PFSK-1 (cell line): ENCODE results near the gene DGKI.

ENCODE experiments used
- FOXP2 ChIP-seq: optimal IDR thresholded peaks from 2 replicates; pipeline ENCODE3; 2011; ENCODE audit warnings: borderline replicate concordance, control low read depth, inconsistent platforms; ENCODE audit not compliant: insufficient read depth; ENCODE audit errors: extremely low read length, extremely low read depth
- POLR2AphosphoS5 ChIP-seq: IDR thresholded peaks from 2 replicates; pipeline ENCODE4 v1.6.1; 2012; ENCODE audit warnings: low read depth, mild to moderate bottlenecking, control low read depth, low read length, moderate library complexity
- SIN3A ChIP-seq: IDR thresholded peaks from 2 replicates; pipeline ENCODE4 v1.6.1; 2012; ENCODE audit warnings: mild to moderate bottlenecking, low read length, moderate library complexity, borderline replicate concordance; ENCODE audit not compliant: insufficient read depth
- TAF1 ChIP-seq: IDR thresholded peaks from 2 replicates; pipeline ENCODE4 v1.6.1; 2012; ENCODE audit warnings: low read length, control low read depth, borderline replicate concordance; ENCODE audit not compliant: insufficient read depth
- TF ChIP-seq, protein P1 (sequence below), 2 experiments: IDR thresholded peaks; 2 replicates each; pipeline versions ENCODE4 v1.6.1 to v1.8.0; 2011 to 2012; ENCODE audit warnings: low read depth in 2 of 2, low read length in 2 of 2, control low read depth in 1 of 2, inconsistent platforms in 1 of 2, mild to moderate bottlenecking in 1 of 2, moderate library complexity in 1 of 2; ENCODE audit not compliant: insufficient read depth in 1 of 2

The DGKI gene

GRCh38 chr7:137656227-137656849, 190.4 kb downstream of the DGKI start:
- TF ChIP-seq, protein P1, sequence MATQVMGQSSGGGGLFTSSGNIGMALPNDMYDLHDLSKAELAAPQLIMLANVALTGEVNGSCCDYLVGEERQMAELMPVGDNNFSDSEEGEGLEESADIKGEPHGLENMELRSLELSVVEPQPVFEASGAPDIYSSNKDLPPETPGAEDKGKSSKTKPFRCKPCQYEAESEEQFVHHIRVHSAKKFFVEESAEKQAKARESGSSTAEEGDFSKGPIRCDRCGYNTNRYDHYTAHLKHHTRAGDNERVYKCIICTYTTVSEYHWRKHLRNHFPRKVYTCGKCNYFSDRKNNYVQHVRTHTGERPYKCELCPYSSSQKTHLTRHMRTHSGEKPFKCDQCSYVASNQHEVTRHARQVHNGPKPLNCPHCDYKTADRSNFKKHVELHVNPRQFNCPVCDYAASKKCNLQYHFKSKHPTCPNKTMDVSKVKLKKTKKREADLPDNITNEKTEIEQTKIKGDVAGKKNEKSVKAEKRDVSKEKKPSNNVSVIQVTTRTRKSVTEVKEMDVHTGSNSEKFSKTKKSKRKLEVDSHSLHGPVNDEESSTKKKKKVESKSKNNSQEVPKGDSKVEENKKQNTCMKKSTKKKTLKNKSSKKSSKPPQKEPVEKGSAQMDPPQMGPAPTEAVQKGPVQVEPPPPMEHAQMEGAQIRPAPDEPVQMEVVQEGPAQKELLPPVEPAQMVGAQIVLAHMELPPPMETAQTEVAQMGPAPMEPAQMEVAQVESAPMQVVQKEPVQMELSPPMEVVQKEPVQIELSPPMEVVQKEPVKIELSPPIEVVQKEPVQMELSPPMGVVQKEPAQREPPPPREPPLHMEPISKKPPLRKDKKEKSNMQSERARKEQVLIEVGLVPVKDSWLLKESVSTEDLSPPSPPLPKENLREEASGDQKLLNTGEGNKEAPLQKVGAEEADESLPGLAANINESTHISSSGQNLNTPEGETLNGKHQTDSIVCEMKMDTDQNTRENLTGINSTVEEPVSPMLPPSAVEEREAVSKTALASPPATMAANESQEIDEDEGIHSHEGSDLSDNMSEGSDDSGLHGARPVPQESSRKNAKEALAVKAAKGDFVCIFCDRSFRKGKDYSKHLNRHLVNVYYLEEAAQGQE (IDR thresholded peaks at IDR 0.05; ENCODE audit: insufficient read depth in 1 of 2, low read depth in 2 of 2, low read length in 2 of 2), result no peak
- TF ChIP-seq SIN3A (no peak), POLR2AphosphoS5 (no peak), FOXP2 (no peak), TAF1 (no peak)

GRCh38 chr7:137655804-137656203, 191.0 kb downstream of the DGKI start:
- TF ChIP-seq FOXP2, result no peak
- TF ChIP-seq SIN3A, result no peak
- TF ChIP-seq, protein P1 (IDR thresholded peaks at IDR 0.05; ENCODE audit: insufficient read depth in 1 of 2, low read depth in 2 of 2, low read length in 2 of 2), result no peak
- TF ChIP-seq TAF1, result no peak
- TF ChIP-seq POLR2AphosphoS5, result no peak

- TF ChIP-seq POLR2AphosphoS5 (no peak), SIN3A (no peak)
These were observed 194.1 kb downstream of the DGKI start for GRCh38 chr7:137652721-137653120.

DNA sequence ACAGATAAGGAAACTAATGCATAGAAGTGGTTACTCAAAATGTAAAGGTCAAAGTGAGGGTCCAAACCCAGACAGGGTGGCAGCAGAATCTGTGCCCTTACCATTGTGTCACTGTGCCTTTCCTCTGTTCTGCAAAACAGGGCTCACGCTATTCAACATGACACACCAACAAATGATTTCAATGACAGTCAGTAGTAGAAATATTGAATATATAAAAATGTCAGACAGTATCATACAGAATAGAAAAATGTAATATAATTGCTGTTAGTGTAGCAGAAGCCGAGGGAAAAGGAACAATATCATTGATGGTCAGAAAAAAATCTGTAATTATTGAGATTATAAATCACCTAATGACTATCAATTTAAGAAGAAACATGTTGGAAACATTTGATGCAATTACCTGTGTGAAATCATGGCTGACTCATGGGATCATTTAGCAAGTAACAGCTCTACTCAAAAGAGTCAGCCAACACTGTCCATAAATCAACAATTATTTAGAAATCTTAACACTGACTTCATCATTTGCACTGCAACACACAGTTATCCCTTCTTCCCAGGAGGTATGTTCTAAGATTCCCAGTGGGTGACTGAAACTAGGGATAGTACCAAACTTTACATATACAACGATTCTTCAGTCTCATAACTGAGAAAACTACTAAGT, 198.7 kb downstream of the DGKI start:
- TF ChIP-seq POLR2AphosphoS5 (no peak), FOXP2 (no peak), SIN3A (no peak), TAF1 (no peak)
- TF ChIP-seq, protein P1 (IDR thresholded peaks at IDR 0.05; ENCODE audit: insufficient read depth in 1 of 2, low read depth in 2 of 2, low read length in 2 of 2), result no peak

DNA sequence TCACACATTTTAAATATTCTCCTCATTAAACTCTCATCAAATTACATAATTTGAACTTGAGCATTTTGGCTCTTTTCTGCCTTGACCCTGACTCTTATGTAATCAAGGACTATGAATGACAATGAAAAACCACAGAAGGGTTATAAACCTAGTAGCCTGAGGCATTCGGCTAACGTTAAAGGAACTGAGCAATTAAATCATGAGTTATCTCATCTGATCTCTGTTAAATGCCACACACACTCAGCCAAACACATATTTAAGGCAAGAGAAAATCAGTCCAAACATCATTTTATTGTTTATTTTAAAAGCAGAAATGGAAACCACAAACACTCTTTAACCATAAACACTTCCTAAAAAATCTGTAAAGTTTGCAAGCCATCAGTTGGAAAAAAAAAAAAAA, 204.3 kb downstream of the DGKI start:
- no peak for TF ChIP-seq SIN3A
- TF ChIP-seq, protein P1 (IDR thresholded peaks at IDR 0.05; ENCODE audit: insufficient read depth in 1 of 2, low read depth in 2 of 2, low read length in 2 of 2), result no peak
- TF ChIP-seq POLR2AphosphoS5, result no peak
- no peak for TF ChIP-seq FOXP2
- no peak for TF ChIP-seq TAF1
